ENCODE results near the gene LCOR.
"Not testable (repeated sequence)": the region's sequence is repeated elsewhere in the genome, so short reads cannot be mapped to it uniquely, and the experiment has no call there.

The LCOR gene

GRCh38 chr10:96840841-96841518, 8.9 kb downstream of the LCOR start:
- no peak for DNase-seq

- no peak for DNase-seq
Measured at GRCh38 chr10:96842896-96843723, 11.0 kb downstream of the LCOR start.

GRCh38 chr10:96843823-96844222, 11.7 kb downstream of the LCOR start:
- DNase-seq = no peak

DNA sequence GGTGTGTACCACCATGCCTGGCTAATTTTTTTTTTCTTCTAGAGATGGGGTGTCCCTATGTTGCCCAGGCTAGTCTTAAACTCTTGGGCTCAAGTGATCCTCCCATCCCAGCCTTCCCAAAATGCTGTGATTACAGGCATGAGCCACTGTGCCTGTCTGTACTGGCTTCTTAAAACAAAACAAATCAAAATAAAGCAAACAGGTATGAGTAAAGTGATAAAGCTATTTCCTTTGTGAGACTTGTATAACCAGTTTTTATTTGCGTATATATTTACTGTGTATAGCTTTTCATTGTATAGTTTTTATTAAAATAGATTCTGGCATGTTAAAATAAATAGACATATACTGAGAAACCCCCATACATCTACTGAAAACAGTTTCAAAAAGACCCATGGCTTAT, 14.3 kb downstream of the LCOR start:
- no peak for DNase-seq

- no peak for DNase-seq
Measured at GRCh38 chr10:96846926-96847325, 14.8 kb downstream of the LCOR start.

GRCh38 chr10:96847356-96847755, 15.3 kb downstream of the LCOR start:
- DNase-seq = not testable (repeated sequence)

- DNase-seq = no peak
Measured at GRCh38 chr10:96850113-96850512, 18.0 kb downstream of the LCOR start.

DNA sequence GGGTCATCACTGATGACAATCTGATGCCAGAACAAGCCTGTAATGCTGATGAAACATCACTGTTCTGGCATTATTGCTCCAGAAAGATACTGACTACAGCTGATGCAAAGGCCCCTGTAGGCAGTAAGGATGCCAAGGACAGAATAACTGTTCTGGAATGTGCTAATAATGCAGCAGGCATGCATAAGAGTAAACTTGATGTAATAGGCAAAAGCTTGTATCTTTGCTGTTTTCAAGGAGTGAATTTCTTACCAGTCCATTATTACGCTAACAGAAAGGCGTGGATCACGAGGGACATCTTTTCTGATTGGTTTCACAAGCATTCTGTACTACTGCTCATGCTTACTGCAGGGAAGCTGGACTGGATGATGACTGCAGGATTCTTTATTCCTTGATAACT, 18.7 kb downstream of the LCOR start:
- DNase-seq = no peak

GRCh38 chr10:96851281-96851680, 19.2 kb downstream of the LCOR start:
- DNase-seq = no peak

- DNase-seq = no peak
Measured at GRCh38 chr10:96856317-96856716, 24.2 kb downstream of the LCOR start.

- DNase-seq = no peak
Measured at GRCh38 chr10:96857301-96858012, 25.4 kb downstream of the LCOR start.

DNA sequence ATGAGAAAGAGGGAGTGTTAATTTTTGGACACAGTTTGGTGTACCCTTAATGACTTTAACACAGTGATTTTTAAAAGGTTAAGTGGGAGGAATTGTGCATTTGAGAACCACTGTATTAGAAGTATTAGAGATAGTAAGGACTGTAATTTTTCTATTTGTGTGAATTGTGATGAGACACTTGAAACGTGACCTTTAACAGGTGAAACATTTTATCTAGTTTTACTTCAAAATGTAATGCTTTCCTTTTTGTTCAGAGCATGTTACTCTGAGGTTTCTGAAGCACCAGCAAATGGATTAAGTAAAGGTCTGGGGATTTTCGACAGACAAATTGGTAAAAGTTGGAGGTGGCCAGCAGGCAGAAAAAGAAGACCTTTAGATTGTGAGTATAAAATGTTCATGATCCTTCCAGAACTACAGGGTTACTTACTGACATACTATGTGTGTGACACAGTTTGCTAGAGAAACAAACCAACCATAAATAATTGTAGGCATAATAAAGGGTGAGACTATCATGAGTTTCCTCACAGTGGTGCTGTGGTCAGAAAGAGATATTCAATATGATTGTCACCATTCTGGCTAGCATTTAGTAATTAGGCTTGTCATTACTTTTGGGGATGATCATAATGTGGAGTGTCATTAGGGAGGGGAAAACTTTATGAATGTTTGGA, 26.1 kb downstream of the LCOR start:
- DNase-seq = no peak

DNA sequence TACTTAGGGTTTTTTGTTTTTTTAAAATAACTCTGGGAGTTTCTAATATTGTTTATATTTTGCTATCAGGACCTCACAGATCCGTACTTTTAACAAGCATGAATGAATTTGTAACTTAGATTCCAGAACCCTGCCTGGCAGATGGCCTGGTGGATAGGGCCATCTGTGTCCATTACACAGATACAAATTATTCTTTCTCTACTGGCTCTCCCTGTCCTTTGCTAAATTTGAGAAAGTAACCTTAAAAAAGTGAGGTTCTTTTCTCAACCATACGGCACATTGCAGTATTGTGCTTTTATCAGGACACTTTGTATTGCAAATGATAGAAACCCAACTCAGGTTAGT, 26.6 kb downstream of the LCOR start:
- peak; percentile 69 for DNase-seq

GRCh38 chr10:96860631-96861277, 28.7 kb downstream of the LCOR start:
- DNase-seq = no peak

- peak; percentile 34 for DNase-seq
Measured at GRCh38 chr10:96863922-96864543, 31.9 kb downstream of the LCOR start.

- no peak for DNase-seq
Measured at GRCh38 chr10:96873086-96873485, 41.0 kb downstream of the LCOR start.

GRCh38 chr10:96873756-96874467, 41.8 kb downstream of the LCOR start:
- no peak for DNase-seq

- no peak for DNase-seq
Measured at GRCh38 chr10:96878057-96878456, 46.0 kb downstream of the LCOR start.

GRCh38 chr10:96880575-96880974, 48.5 kb downstream of the LCOR start:
- DNase-seq = no peak

DNA sequence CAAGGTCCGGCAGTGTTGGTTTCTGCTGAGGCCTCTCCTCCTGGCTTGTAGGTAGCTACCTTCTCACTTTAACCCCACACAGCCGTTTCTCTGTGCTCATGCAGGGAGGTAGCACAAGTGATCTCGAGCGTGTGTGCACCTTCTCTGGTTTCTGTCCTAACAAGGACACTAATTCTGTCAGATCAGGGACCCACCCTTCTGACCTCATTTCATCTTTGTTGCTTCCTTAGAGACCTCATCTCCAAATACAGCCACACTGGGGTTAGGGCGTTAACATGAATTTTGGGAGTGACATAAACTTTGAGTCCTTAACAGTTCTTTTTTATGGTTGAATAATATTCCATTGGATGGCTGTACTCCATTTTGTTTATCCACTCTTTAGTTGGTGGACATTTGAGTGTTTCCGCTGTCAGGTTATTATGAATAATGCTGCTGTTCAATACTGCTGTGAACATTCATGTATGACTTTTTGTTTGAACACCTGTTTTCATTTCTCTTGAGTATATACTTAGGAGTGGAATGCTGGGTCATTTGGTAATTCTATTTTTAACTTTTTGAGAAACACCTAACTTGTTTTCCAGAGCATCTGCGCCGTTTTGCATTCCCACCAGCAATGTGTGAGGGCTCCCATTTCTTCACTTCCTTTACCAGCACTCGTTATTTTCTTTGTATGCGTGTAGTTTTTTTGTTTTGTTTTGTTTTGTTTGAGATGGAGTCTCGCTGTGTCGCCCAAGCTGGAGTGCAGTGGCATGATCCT, 57.5 kb downstream of the LCOR start:
- DNase-seq = no peak

DNA sequence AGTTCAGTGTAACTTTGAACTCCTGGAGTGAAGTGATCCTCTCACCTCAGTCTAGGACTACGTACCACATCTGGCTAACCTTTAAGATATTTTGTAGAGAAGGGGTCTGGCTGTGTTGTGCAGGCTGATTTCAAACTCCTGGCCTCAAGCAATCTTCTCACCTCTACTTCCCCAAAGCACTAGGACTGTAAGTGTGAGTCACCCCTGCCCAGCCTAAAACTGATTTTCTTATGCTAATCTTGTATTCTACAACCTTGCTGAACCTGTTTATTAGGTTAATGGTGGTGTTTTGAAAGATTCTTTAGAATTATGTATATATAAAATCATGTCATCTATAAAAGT, 58.0 kb downstream of the LCOR start:
- no peak for DNase-seq
